Measurements from ENCODE around the gene FIGN.

Gene FIGN

DNA sequence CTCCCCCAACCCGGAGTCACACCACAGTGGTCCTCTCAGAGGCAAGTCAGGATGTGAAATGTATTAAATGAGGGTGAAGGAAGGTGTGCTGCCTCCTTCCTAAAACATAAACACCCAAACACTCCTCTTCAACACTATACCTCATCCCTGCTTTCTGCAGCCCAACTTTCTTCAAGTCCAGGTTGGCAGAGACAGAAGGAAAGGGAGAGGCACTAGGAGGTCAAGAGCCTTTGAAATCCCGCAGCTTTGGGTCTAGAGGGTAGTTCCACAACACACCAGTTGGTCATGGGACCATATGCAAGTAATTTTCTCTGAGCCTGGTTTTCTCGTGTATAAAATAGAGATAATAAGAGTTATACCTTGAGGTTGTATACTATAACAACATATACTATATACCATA is 38.4 kb downstream of the FIGN start:
- Histone ChIP-seq H3K36me3 (ENCODE audit: insufficient read depth, low read length) (no peaks in the 10 kb centered on the region), H3K4me3 (ENCODE audit: low read depth in 1 of 2, low read length in 2 of 2) (no peak overlapping the region), H3K9me3 (ENCODE audit: insufficient read depth, low read length, severe bottlenecking) (no peaks in the 10 kb centered on the region), H3K79me2 (ENCODE audit: insufficient read depth, low read length) (no peaks in the 10 kb centered on the region), H3K27me3 (ENCODE audit: insufficient read depth, low read length, poor library complexity) (no peaks in the 10 kb centered on the region), H4K20me1 (ENCODE audit: insufficient read depth, low read length) (no peaks in the 10 kb centered on the region), H3K9ac (ENCODE audit: low read depth, low read length) (no peak overlapping the region), H3K4me2 (ENCODE audit: insufficient read depth, low read length) (no peak overlapping the region), H3K27ac (ENCODE audit: low read length) (no peak overlapping the region), H3K4me1 (ENCODE audit: insufficient read depth, low read length) (no peaks in the 10 kb centered on the region), H2AFZ (ENCODE audit: low read depth, low read length) (no peak overlapping the region)
- TF ChIP-seq EZH2 (IDR thresholded peaks at IDR 0.05; ENCODE audit: borderline replicate concordance, low read depth, low read length, severe bottlenecking), result no peak
- TF ChIP-seq, protein P1, sequence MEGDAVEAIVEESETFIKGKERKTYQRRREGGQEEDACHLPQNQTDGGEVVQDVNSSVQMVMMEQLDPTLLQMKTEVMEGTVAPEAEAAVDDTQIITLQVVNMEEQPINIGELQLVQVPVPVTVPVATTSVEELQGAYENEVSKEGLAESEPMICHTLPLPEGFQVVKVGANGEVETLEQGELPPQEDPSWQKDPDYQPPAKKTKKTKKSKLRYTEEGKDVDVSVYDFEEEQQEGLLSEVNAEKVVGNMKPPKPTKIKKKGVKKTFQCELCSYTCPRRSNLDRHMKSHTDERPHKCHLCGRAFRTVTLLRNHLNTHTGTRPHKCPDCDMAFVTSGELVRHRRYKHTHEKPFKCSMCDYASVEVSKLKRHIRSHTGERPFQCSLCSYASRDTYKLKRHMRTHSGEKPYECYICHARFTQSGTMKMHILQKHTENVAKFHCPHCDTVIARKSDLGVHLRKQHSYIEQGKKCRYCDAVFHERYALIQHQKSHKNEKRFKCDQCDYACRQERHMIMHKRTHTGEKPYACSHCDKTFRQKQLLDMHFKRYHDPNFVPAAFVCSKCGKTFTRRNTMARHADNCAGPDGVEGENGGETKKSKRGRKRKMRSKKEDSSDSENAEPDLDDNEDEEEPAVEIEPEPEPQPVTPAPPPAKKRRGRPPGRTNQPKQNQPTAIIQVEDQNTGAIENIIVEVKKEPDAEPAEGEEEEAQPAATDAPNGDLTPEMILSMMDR (IDR thresholded peaks at IDR 0.05; ENCODE audit: borderline replicate concordance, extremely low read depth, low read length, poor library complexity, severe bottlenecking), result no peak
- DNase-seq, result no peak
- no peak for ATAC-seq (ENCODE audit: insufficient read depth, low read depth)

DNA sequence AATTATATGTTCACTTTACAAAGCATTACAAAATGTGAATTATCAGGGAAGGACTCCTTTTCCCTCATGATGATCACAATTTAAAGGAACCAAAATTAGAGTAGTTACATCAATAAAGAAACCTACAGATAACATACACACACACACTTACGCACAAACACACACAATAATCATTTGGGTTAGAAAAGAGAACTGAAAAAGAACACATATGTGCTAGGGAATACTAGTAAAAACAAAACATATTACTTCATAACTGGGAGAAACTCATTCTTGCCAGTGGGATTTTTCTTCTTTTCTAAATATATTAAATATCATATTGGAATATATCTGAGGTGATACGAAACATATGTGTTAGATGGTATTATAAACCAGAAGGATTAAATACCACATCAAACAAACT is 42.3 kb downstream of the FIGN start:
- H3K79me2 ChIP-seq (ENCODE audit: insufficient read depth, low read length), result no peaks in the 10 kb centered on the region
- DNase-seq (no peak), ATAC-seq (ENCODE audit: insufficient read depth, low read depth) (no peak)
- no peaks in the 10 kb centered on the region for H3K36me3 ChIP-seq (ENCODE audit: insufficient read depth, low read length)
- H3K4me1 ChIP-seq (ENCODE audit: insufficient read depth, low read length), result no peaks in the 10 kb centered on the region
- H3K9ac ChIP-seq (ENCODE audit: low read depth, low read length), result no peak overlapping the region
- no peak overlapping the region for H3K4me2 ChIP-seq (ENCODE audit: insufficient read depth, low read length)
- H2AFZ ChIP-seq (ENCODE audit: low read depth, low read length), result no peak overlapping the region
- H4K20me1 ChIP-seq (ENCODE audit: insufficient read depth, low read length), result no peaks in the 10 kb centered on the region
- H3K27ac ChIP-seq (ENCODE audit: low read length), result no peak overlapping the region
- H3K9me3 ChIP-seq (ENCODE audit: insufficient read depth, low read length, severe bottlenecking), result no peaks in the 10 kb centered on the region
- peaks cover 3% of the 10 kb centered on the region for H3K27me3 ChIP-seq (ENCODE audit: insufficient read depth, low read length, poor library complexity)
- TF ChIP-seq, protein P1 (IDR thresholded peaks at IDR 0.05; ENCODE audit: borderline replicate concordance, extremely low read depth, low read length, poor library complexity, severe bottlenecking), result no peak
- TF ChIP-seq EZH2 (IDR thresholded peaks at IDR 0.05; ENCODE audit: borderline replicate concordance, low read depth, low read length, severe bottlenecking), result no peak
- no peak overlapping the region for H3K4me3 ChIP-seq (ENCODE audit: low read depth in 1 of 2, low read length in 2 of 2)

DNA sequence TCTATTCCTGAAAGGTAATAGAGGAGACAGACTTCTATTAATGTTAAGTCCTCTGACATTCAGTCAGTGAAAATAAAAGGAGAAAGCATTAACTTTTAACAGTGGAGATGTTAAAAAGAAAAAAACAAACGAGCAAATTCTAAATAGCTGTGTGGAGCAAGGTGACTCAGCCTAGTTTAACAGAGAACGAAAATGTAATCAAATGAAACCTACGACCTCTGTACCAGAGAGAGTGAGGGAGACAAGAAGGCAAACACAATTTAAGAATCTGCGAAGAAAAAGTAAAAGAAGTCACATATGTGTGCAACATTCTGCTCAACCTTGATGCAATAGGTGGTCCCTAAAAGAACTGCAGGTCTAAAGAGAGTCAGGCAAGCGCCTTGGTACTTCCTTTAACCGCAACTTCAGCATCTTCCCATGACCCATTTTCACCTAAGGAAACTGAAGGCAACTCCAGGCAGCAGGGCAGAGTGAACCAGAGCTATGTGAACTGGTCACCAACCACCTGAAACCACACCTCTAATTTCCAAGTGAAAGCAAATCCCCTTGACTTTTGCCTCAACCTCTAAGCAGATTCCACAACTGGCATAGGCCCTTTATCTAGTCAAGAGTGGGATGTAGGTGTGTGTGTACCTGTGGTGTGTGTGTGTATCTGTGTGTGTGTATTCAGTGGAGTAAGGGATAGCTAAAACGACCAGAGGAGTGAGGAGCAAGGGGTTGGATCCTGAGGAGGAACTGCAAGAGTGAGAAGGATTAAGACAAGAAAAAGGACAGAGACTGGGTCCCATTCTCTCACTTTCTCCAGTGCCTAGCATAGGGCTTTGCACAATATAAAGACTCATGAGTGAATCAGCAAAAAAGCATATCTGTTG is 43.0 kb downstream of the FIGN start:
- no peak for ATAC-seq (ENCODE audit: insufficient read depth, low read depth)

More for the DNA sequence above, 43.0 kb downstream of the FIGN start:
- TF ChIP-seq EZH2 (IDR thresholded peaks at IDR 0.05; ENCODE audit: borderline replicate concordance, low read depth, low read length, severe bottlenecking), result no peak
- TF ChIP-seq, protein P1 (IDR thresholded peaks at IDR 0.05; ENCODE audit: borderline replicate concordance, extremely low read depth, low read length, poor library complexity, severe bottlenecking), result no peak
- no peaks in the 10 kb centered on the region for H3K4me1 ChIP-seq (ENCODE audit: insufficient read depth, low read length)
- no peaks in the 10 kb centered on the region for H3K79me2 ChIP-seq (ENCODE audit: insufficient read depth, low read length)
- DNase-seq, result no peak
- no peak overlapping the region for H3K4me2 ChIP-seq (ENCODE audit: insufficient read depth, low read length)
- H3K27me3 ChIP-seq (ENCODE audit: insufficient read depth, low read length, poor library complexity), result peaks cover 3% of the 10 kb centered on the region
- no peaks in the 10 kb centered on the region for H3K36me3 ChIP-seq (ENCODE audit: insufficient read depth, low read length)
- no peak overlapping the region for H3K9ac ChIP-seq (ENCODE audit: low read depth, low read length)
- no peaks in the 10 kb centered on the region for H4K20me1 ChIP-seq (ENCODE audit: insufficient read depth, low read length)
- H3K4me3 ChIP-seq (ENCODE audit: low read depth in 1 of 2, low read length in 2 of 2), result no peak overlapping the region
- H3K27ac ChIP-seq (ENCODE audit: low read length), result no peak overlapping the region
- no peak overlapping the region for H2AFZ ChIP-seq (ENCODE audit: low read depth, low read length)
- no peaks in the 10 kb centered on the region for H3K9me3 ChIP-seq (ENCODE audit: insufficient read depth, low read length, severe bottlenecking)

All from DND-41 (cell line).